GM12873 (cell line): ENCODE results near the gene ILF2.

Experiments used
- TF ChIP-seq, protein P1 (sequence below): IDR thresholded peaks from 2 replicates; pipeline ENCODE4 v1.5.1; 2012; ENCODE audit warnings: low read depth, mild to moderate bottlenecking, moderate library complexity, low read length, control low read depth; ENCODE audit not compliant: insufficient read depth; ENCODE audit errors: missing control alignments

ILF2 gene

GRCh38 chr1:153698020-153698922, 27.5 kb upstream of the ILF2 start:
- TF ChIP-seq, protein P1, sequence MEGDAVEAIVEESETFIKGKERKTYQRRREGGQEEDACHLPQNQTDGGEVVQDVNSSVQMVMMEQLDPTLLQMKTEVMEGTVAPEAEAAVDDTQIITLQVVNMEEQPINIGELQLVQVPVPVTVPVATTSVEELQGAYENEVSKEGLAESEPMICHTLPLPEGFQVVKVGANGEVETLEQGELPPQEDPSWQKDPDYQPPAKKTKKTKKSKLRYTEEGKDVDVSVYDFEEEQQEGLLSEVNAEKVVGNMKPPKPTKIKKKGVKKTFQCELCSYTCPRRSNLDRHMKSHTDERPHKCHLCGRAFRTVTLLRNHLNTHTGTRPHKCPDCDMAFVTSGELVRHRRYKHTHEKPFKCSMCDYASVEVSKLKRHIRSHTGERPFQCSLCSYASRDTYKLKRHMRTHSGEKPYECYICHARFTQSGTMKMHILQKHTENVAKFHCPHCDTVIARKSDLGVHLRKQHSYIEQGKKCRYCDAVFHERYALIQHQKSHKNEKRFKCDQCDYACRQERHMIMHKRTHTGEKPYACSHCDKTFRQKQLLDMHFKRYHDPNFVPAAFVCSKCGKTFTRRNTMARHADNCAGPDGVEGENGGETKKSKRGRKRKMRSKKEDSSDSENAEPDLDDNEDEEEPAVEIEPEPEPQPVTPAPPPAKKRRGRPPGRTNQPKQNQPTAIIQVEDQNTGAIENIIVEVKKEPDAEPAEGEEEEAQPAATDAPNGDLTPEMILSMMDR: no peak

DNA sequence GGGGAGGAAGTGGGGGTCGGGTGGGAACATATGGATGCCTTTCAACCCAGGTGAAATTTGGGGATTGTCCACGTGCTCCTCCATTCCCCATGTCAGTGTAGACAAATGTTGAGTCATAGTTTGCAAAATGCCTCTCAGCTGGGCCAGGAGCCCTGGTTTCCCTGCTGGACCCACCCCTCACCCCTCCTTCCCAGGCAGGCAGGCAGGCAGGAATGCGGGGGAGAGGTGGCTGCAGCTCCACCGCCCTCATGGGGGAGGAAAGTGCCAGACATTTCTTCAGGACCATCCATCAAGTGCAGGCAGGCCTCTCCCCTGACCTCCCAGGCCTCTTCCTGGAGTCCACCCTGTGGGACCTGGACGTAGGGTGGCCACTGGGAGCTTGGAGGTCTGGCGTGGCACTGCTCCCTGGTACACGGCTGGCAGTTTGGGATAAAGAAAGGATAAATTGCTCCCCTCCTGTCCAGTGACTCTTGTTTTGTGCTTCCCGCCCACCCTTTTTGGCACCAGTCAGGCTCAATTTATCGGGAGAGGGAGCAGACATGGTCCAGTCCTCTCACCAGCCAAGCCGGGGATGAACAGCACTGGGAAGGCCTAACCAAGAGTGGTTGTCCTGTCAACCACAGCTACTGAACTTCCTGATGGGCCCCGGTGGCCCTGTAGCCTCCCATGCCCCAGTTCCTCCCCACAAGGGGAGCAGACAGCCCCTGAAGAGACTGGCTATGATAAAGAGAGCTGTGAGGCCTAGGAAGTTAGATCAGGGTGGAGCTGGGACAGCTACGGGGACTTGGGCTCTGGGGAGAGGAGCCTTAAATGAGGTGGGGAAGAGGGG, 26.6 kb upstream of the ILF2 start:
- TF ChIP-seq, protein P1: no peak

DNA sequence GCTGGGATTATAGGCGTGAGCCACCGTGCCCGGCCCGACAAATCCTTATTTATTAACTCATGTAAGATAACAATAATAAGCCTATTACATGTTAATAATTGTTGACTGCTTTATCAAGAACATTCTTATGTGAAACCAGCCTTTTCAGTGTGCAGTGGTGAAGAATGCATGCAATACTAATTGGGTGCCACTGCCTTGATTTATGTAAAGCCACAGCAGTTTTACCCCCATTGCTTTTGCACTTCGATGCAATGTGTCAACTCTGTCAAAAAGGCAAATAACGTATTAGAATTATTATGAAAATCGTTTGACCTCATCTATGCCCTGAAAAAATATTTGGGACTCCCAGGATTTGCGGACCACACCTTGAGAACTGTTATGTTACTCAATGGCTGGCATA, 25.9 kb upstream of the ILF2 start:
- TF ChIP-seq, protein P1: no peak

DNA sequence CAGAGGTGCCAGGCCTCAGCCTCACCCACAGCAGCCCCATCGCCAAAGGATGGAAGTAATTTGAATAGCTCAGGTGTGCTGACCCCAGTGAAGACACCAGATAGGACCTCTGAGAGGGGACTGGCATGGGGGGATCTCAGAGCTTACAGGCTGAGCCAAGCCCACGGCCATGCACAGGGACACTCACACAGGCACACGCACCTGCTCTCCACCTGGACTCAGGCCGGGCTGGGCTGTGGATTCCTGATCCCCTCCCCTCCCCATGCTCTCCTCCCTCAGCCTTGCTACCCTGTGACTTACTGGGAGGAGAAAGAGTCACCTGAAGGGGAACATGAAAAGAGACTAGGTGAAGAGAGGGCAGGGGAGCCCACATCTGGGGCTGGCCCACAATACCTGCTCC, 22.7 kb upstream of the ILF2 start:
- TF ChIP-seq, protein P1: no peak

GRCh38 chr1:153688736-153689328, 18.0 kb upstream of the ILF2 start:
- TF ChIP-seq, protein P1: no peak

DNA sequence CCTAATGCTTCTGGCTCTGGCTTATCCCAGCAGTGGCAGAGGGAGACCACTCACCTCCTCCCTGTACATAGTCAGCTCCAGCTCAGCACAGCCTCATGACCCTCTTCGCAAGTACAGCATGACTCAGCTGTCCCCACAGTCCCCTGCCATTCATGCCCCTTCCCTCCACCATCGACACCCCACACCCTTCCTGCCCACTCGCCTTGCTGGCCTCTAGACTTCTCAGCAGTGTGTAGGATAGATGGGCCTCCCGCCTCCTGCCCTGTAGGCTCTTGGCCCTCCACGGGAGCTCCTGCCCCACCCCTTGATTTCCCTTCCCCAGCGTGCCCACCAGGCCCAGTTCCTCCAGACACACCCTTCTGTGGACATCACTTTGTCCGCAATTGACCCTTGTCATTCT, 17.5 kb upstream of the ILF2 start:
- TF ChIP-seq, protein P1: no peak
